H1 (cell line): ENCODE measurements around the gene SLC25A21. TPM values are rescaled to one million over a fixed set of nuclear protein-coding genes. Genes with fewer than 3 reads are reported as not detected.

Source experiments
- CTCF ChIA-PET: fragments of 300-600 bp; sonication (Branson Sonifier 250); formaldehyde crosslinking; loops from one replicate; lab custom pipeline; 2021; ENCODE audit not compliant: partially characterized antibody; lab: Charles Lee
- POLR2A ChIA-PET: fragments of 300-600 bp; sonication (Branson Sonifier 250); formaldehyde crosslinking; loops from one replicate; lab custom pipeline; 2021; ENCODE audit warnings: inconsistent platforms; ENCODE audit not compliant: partially characterized antibody; lab: Charles Lee
- DNase-seq, 2 experiments: peaks; one replicate each; pipeline versions ENCODE4 v3.0.0 to v3.0.0-alpha.2; 2010 to 2022; ENCODE audit warnings: low spot score in 2 of 2, low read depth in 1 of 2, mixed read lengths in 1 of 2
- FAIRE-seq: peaks from 2 replicates; lab custom pipeline; 2011; peaks lifted over from hg19 to GRCh38; lab: Jason Lieb, UNC
- H2AFZ ChIP-seq: 2 replicates; pipeline ENCODE4 v1.8.1; 2012; ENCODE audit warnings: low read length, inconsistent platforms
- H2AK5ac ChIP-seq: 2 replicates; pipeline ENCODE4 v1.6.1; 2013; ENCODE audit warnings: low read depth, low read length
- H2BK120ac ChIP-seq: replicated peaks from 2 replicates; pipeline ENCODE3; 2013; ENCODE audit warnings: low read depth, low read length, inconsistent platforms
- H2BK12ac ChIP-seq: 2 replicates; pipeline ENCODE4 v1.6.1; 2013; ENCODE audit warnings: low read depth, low read length
- H2BK15ac ChIP-seq: 2 replicates; pipeline ENCODE4 v1.6.1; 2013; ENCODE audit warnings: low read length
- H2BK20ac ChIP-seq: 2 replicates; pipeline ENCODE4 v1.6.1; 2013; ENCODE audit warnings: low read length
- H2BK5ac ChIP-seq: 2 replicates; pipeline ENCODE4 v1.6.1; 2013; ENCODE audit warnings: low read depth, low read length
- H3K14ac ChIP-seq: 2 replicates; pipeline ENCODE4 v1.6.1; 2013; ENCODE audit warnings: inconsistent platforms; ENCODE audit not compliant: insufficient read length
- H3K18ac ChIP-seq: 2 replicates; pipeline ENCODE4 v1.6.1; 2013; ENCODE audit warnings: low read length; ENCODE audit errors: extremely low read depth
- H3K23ac ChIP-seq: 2 replicates; pipeline ENCODE4 v1.6.1; 2013; ENCODE audit warnings: inconsistent platforms; ENCODE audit not compliant: insufficient read length
- H3K23me2 ChIP-seq: 2 replicates; pipeline ENCODE4 v1.6.1; 2013; ENCODE audit warnings: low read depth, low read length
- H3K27ac ChIP-seq: 2 replicates; pipeline ENCODE4 v1.6.1; 2011; ENCODE audit warnings: low read depth, low read length, inconsistent platforms
- H3K27me3 ChIP-seq, 4 experiments: replicated peaks in 1 of 4; 1 replicate in 1 of 4; 2 replicates in 3 of 4; pipeline versions ENCODE4 v1.6.1 to v1.8.1; 2011 to 2013; ENCODE audit warnings: low read length in 3 of 4, mild to moderate bottlenecking in 3 of 4, inconsistent platforms in 2 of 4, mixed read lengths in 2 of 4, moderate library complexity in 1 of 4; ENCODE audit not compliant: control insufficient read depth in 3 of 4, insufficient read depth in 3 of 4; ENCODE audit errors: extremely low read depth in 1 of 4
- H3K36me3 ChIP-seq, 4 experiments: 2 replicates each; pipeline versions ENCODE4 v1.6.1 to v1.8.1; 2011 to 2013; ENCODE audit warnings: mild to moderate bottlenecking in 4 of 4, low read length in 3 of 4, moderate library complexity in 2 of 4, control low read depth in 1 of 4, inconsistent platforms in 1 of 4; ENCODE audit not compliant: insufficient read depth in 4 of 4, control insufficient read depth in 2 of 4
- H3K4ac ChIP-seq: replicated peaks from 2 replicates; pipeline ENCODE3; 2013; ENCODE audit warnings: low read length, low read depth, mixed read lengths, inconsistent platforms; ENCODE audit not compliant: insufficient read length
- H3K4me1 ChIP-seq, 4 experiments: replicated peaks in 1 of 4; 1 replicate in 1 of 4; 2 replicates in 3 of 4; pipeline versions ENCODE4 v1.6.1 to v1.8.1; 2011 to 2013; ENCODE audit warnings: low read length in 3 of 4, inconsistent platforms in 2 of 4, mixed read lengths in 1 of 4; ENCODE audit not compliant: insufficient read depth in 4 of 4, control insufficient read depth in 3 of 4
- H3K4me2 ChIP-seq, 2 experiments: 2 replicates each; pipeline versions ENCODE4 v1.6.1 to v1.8.1; 2011 to 2013; ENCODE audit warnings: low read depth in 2 of 2, low read length in 2 of 2, control low read depth in 1 of 2, inconsistent platforms in 1 of 2, mild to moderate bottlenecking in 1 of 2; ENCODE audit not compliant: insufficient read depth in 1 of 2
- H3K4me3 ChIP-seq, 4 experiments: fragments of 200-600, 300-600 bp in 1 of 4; sonication (generic), shearing (Covaris generic), sonication (Bioruptor Twin) in 1 of 4; 2 replicates each; pipeline versions ENCODE4 v1.5.1 to v1.8.1; 2011 to 2016; ENCODE audit warnings: low read length in 4 of 4, low read depth in 3 of 4, control low read depth in 2 of 4, inconsistent platforms in 2 of 4, mild to moderate bottlenecking in 2 of 4, mixed read lengths in 1 of 4, moderate library complexity in 1 of 4; ENCODE audit not compliant: insufficient read depth in 2 of 4; ENCODE audit errors: extremely low read depth in 1 of 4
- H3K56ac ChIP-seq: replicated peaks from 2 replicates; pipeline ENCODE3; 2013; ENCODE audit warnings: low read depth, mild to moderate bottlenecking, mixed read lengths, low read length, inconsistent platforms; ENCODE audit not compliant: insufficient read length
- H3K79me1 ChIP-seq: 2 replicates; pipeline ENCODE4 v1.6.1; 2013; ENCODE audit warnings: low read depth, low read length, control low read depth
- H3K79me2 ChIP-seq, 2 experiments: 2 replicates each; pipeline versions ENCODE4 v1.6.1 to v1.8.1; 2012 to 2013; ENCODE audit warnings: low read length in 2 of 2, mild to moderate bottlenecking in 2 of 2, inconsistent platforms in 1 of 2; ENCODE audit not compliant: insufficient read depth in 2 of 2, control insufficient read depth in 1 of 2
- H3K9ac ChIP-seq, 4 experiments: replicated peaks in 1 of 4; 1 replicate in 1 of 4; 2 replicates in 3 of 4; pipeline versions ENCODE4 v1.6.1 to v1.8.1; 2011 to 2013; ENCODE audit warnings: low read depth in 3 of 4, low read length in 3 of 4, control low read depth in 2 of 4, mild to moderate bottlenecking in 2 of 4, moderate library complexity in 2 of 4, inconsistent platforms in 1 of 4; ENCODE audit errors: extremely low read depth in 1 of 4
- H3K9me3 ChIP-seq, 2 experiments: 2 replicates each; pipeline versions ENCODE4 v1.6.1 to v1.8.1; 2012 to 2013; ENCODE audit warnings: mild to moderate bottlenecking in 2 of 2, moderate library complexity in 2 of 2, control low read depth in 1 of 2, inconsistent platforms in 1 of 2, low read depth in 1 of 2, low read length in 1 of 2, mixed read lengths in 1 of 2; ENCODE audit not compliant: insufficient read depth in 2 of 2
- H4K20me1 ChIP-seq, 2 experiments: replicated peaks in 1 of 2; 2 replicates each; pipeline versions ENCODE3 to v1.8.1; 2011 to 2013; ENCODE audit warnings: inconsistent platforms in 2 of 2, low read length in 2 of 2, mild to moderate bottlenecking in 1 of 2; ENCODE audit not compliant: insufficient read depth in 2 of 2, control insufficient read depth in 1 of 2
- H4K5ac ChIP-seq: 2 replicates; pipeline ENCODE4 v1.6.1; 2013; ENCODE audit warnings: low read length, low read depth, mixed read lengths, inconsistent platforms; ENCODE audit not compliant: insufficient read length
- H4K8ac ChIP-seq: 2 replicates; pipeline ENCODE4 v1.8.0; 2013; ENCODE audit warnings: mild to moderate bottlenecking, moderate library complexity, low read length, inconsistent platforms; ENCODE audit not compliant: insufficient read depth; ENCODE audit errors: extremely low read depth
- H4K91ac ChIP-seq: replicated peaks from 2 replicates; pipeline ENCODE3; 2013; ENCODE audit warnings: low read length, mixed read lengths, inconsistent platforms; ENCODE audit not compliant: insufficient read length
- RAD21 ChIP-seq, 2 experiments: IDR thresholded peaks in 1 of 2; conservative IDR thresholded peaks in 1 of 2; 2 replicates each; pipeline ENCODE4 v1.6.1; 2011; ENCODE audit warnings: low read depth in 2 of 2, low read length in 2 of 2, improper control_type of control experiment in 1 of 2, inconsistent platforms in 1 of 2, mild to moderate bottlenecking in 1 of 2, moderate library complexity in 1 of 2
- YY1 ChIP-seq: IDR thresholded peaks from 2 replicates; pipeline ENCODE4 v1.6.1; 2011; ENCODE audit warnings: low read depth, mild to moderate bottlenecking, low read length
- WGBS, 2 experiments: shearing (Covaris generic) in 1 of 2; methylation state at CpG; one replicate each; pipeline versions ENCODE4 v1.1.6 to v1.1.7; 2013 to 2015; ENCODE audit warnings: low lambda C conversion rate in 2 of 2, mixed read lengths in 2 of 2, inconsistent platforms in 1 of 2, low coverage in 1 of 2, missing lambda C conversion rate in 1 of 2; ENCODE audit not compliant: insufficient replicate concordance in 2 of 2, insufficient coverage in 1 of 2, insufficient read length in 1 of 2; ENCODE audit errors: extremely low coverage in 1 of 2, missing lambda C conversion rate in 1 of 2; 5-methylcytosine and 5-hydroxymethylcytosine counted together
- polyA plus RNA-seq, 7 experiments: library from polyadenylated mRNA; depleted of rRNA in 3 of 7; stranded (reverse) in 5 of 7; unstranded in 2 of 7; fragments of >200 nt in 5 of 7; fragments of 200-250 nt in 2 of 7; gene quantifications; 1 replicate in 5 of 7; 2 replicates in 1 of 7; 4 replicates in 1 of 7; pipeline versions ENCODE4 v1.2.1 to v1.2.3, GENCODE V29; 2011 to 2013; ENCODE audit warnings: missing spikeins in 2 of 7, mixed read lengths in 2 of 7
- total RNA-seq: library from RNA; stranded (reverse); fragmentation: NEBNext Ultra II Directional; extraction: Animal tissue kit (Norgen Biotek cat#: 25700); gene quantifications from 2 replicates; pipeline ENCODE4 v1.2.1, GENCODE V29; 2021

SLC25A21 gene
- total and polyA plus RNA-seq, 2 of the 8 experiments (the other 6 are each of a cell fraction or from before 2014, with no cell fraction given): 6.9 to 15.7 TPM

DNA sequence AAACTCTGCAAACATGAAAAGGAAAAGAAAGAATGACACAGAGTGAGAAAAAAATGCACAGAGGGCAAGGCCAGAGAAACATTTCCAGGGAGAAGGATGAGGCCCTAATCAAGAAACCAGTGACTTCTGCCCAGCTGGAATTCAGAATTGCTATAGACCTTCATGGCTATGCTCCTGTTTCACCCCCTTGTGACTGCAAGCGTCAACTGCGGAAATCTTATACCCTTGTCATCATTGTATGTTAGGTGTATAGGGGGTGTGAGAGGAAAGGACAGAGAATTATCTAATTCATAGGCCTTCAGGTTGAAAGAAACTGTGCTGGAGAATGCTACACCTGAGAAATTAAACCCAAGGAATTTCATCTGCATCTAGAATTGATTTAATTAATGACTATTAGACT lies 117.5 kb downstream of the SLC25A21 start:
- H3K27me3 ChIP-seq: no peaks in the 10 kb centered on the region
- H2BK15ac ChIP-seq: no peak overlapping the region
- no peak overlapping the region for H2AK5ac ChIP-seq
- TF ChIP-seq YY1 (no peak), RAD21 (IDR thresholded peaks at IDR 0.05 in 1 of 2, conservative IDR thresholded peaks at IDR 0.05 in 1 of 2; ENCODE audit: low read depth in 2 of 2, low read length in 2 of 2) (peak in 1 of 2 experiments; percentile 12; a peak in 1 of 4 replicates)
- no peak overlapping the region for H4K5ac ChIP-seq
- ChIA-PET POLR2A (interaction anchor here (1.1 kb wide), 1 partner anchor 58 kb away, joined by 4 read pairs; no protein-coding TSS in a partner anchor), CTCF (no interaction called here)
- H3K56ac ChIP-seq: no peak overlapping the region
- no peak overlapping the region for H4K8ac ChIP-seq
- no peaks in the 10 kb centered on the region for H3K23me2 ChIP-seq
- WGBS, 2 experiments: 90% methylated on average over 2 of the region's 2 CpGs; no CpG with 5 or more reads in 1 of the 2 experiments
- no peak overlapping the region for H3K4me2 ChIP-seq
- no peaks in the 10 kb centered on the region for H3K79me2 ChIP-seq
- DNase-seq (no peak), FAIRE-seq (no peak)
- 0 out of 8 replicates have a peak, but pooled peaks cover 0 to 3% (median 0%) of the 10 kb centered on the region in 4 experiments for H3K36me3 ChIP-seq
- no peak overlapping the region for H3K18ac ChIP-seq
- H3K4ac ChIP-seq: no peak overlapping the region
- H4K91ac ChIP-seq: no peak overlapping the region
- no peak overlapping the region for H2BK5ac ChIP-seq
- no peak overlapping the region for H2BK20ac ChIP-seq
- no peaks in the 10 kb centered on the region for H4K20me1 ChIP-seq
- no peak overlapping the region for H3K9ac ChIP-seq
- H3K14ac ChIP-seq: no peak overlapping the region
- no peak overlapping the region for H2BK120ac ChIP-seq
- H3K79me1 ChIP-seq: no peaks in the 10 kb centered on the region
- H2BK12ac ChIP-seq: no peak overlapping the region
- no peak overlapping the region for H3K27ac ChIP-seq
- no peak overlapping the region for H3K23ac ChIP-seq
- no peak overlapping the region for H2AFZ ChIP-seq
- no peak overlapping the region for H3K4me3 ChIP-seq
- no peaks in the 10 kb centered on the region for H3K9me3 ChIP-seq
- peaks cover 0 to 5% (median 1%) of the 10 kb centered on the region in 4 experiments; a peak in 2 of 7 replicates for H3K4me1 ChIP-seq
